ENCODE results near the gene SLC22A15.

GRCh38 chr1:116113615-116114014 lies 137.3 kb downstream of the SLC22A15 start:
- no peak for TF ChIP-seq CTCF (IDR thresholded peaks at IDR 0.05)
- no peak for TF ChIP-seq POLR2A (IDR thresholded peaks at IDR 0.05)
- TF ChIP-seq EP300 (IDR thresholded peaks at IDR 0.05) = no peak
